Prostate gland (tissue), 2 donors: ENCODE measurements around the gene P4HTM.

Source experiments
- POLR2A ChIP-seq: fragments of 450-650 bp; IDR thresholded peaks from one replicate; pipeline ENCODE4 v1.6.1; 2016; ENCODE audit warnings: antibody characterized with exemption, mild to moderate bottlenecking
- POLR2AphosphoS5 ChIP-seq: sonication (generic); formaldehyde crosslinking; IDR thresholded peaks from one replicate; pipeline ENCODE4 v1.6.1; 2017; ENCODE audit warnings: antibody characterized with exemption
- TF ChIP-seq, protein P1 (sequence below), 4 experiments: fragments of 200-600 bp in 2 of 4; fragments of 450-650 bp in 2 of 4; sonication (generic) in 2 of 4; IDR thresholded peaks; 1 replicate in 3 of 4; 2 replicates in 1 of 4; pipeline ENCODE4 v1.5.1; 2016 to 2019; ENCODE audit warnings: antibody characterized with exemption in 4 of 4, mild to moderate bottlenecking in 2 of 4, moderate library complexity in 2 of 4

GRCh38 chr3:49018707-49019006 lies 28.6 kb downstream of the P4HTM start:
- TF ChIP-seq, protein P1, sequence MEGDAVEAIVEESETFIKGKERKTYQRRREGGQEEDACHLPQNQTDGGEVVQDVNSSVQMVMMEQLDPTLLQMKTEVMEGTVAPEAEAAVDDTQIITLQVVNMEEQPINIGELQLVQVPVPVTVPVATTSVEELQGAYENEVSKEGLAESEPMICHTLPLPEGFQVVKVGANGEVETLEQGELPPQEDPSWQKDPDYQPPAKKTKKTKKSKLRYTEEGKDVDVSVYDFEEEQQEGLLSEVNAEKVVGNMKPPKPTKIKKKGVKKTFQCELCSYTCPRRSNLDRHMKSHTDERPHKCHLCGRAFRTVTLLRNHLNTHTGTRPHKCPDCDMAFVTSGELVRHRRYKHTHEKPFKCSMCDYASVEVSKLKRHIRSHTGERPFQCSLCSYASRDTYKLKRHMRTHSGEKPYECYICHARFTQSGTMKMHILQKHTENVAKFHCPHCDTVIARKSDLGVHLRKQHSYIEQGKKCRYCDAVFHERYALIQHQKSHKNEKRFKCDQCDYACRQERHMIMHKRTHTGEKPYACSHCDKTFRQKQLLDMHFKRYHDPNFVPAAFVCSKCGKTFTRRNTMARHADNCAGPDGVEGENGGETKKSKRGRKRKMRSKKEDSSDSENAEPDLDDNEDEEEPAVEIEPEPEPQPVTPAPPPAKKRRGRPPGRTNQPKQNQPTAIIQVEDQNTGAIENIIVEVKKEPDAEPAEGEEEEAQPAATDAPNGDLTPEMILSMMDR (IDR thresholded peaks at IDR 0.05) = no peak
- TF ChIP-seq POLR2AphosphoS5 = no peak
- no peak for TF ChIP-seq POLR2A
